WTC11 (cell line): ENCODE results near the gene CDK17. TPM values are rescaled to one million over a fixed set of nuclear protein-coding genes. Genes with fewer than 3 reads are reported as not detected.
A peak's percentile ranks its signal among the peaks of the same experiment; 100 is the strongest.

Experiments
- ATAC-seq: fragments of 200-7000 bp; cut with Tn5 transposase; 2 replicates; pipeline ENCODE4 v1.10.0; 2021; ENCODE audit warnings: mild to moderate bottlenecking, moderate library complexity
- CTCF ChIA-PET: fragments of 300-600 bp; sonication (Branson Sonifier 250); formaldehyde crosslinking; loops from one replicate; lab custom pipeline; 2021; ENCODE audit warnings: antibody characterized with exemption; lab: Charles Lee
- POLR2A ChIA-PET: fragments of 350-600 bp; sonication (Branson Sonifier 250); formaldehyde crosslinking; loops from one replicate; lab custom pipeline; 2021; ENCODE audit warnings: antibody characterized with exemption; lab: Charles Lee
- DNase-seq: peaks from one replicate; pipeline ENCODE4 v3.0.0; 2021; ENCODE audit warnings: low spot score
- H3K27ac Mint-ChIP-seq: 2 replicates; pipeline ENCODE4 v1.8.0; 2021; ENCODE audit warnings: mixed read lengths
- H3K27me3 Mint-ChIP-seq: 2 replicates; pipeline ENCODE4 v1.8.0; 2021; ENCODE audit warnings: low read depth, mild to moderate bottlenecking, moderate library complexity, mixed read lengths
- H3K36me3 Mint-ChIP-seq: 2 replicates; pipeline ENCODE4 v1.8.0; 2021; ENCODE audit warnings: mixed read lengths
- H3K4me1 Mint-ChIP-seq: 2 replicates; pipeline ENCODE4 v1.8.0; 2022; ENCODE audit warnings: mixed read lengths
- H3K4me3 Mint-ChIP-seq: 2 replicates; pipeline ENCODE4 v1.8.0; 2021; ENCODE audit warnings: mild to moderate bottlenecking, moderate library complexity, mixed read lengths
- H3K9me3 Mint-ChIP-seq: 2 replicates; pipeline ENCODE4 v1.8.0; 2021; ENCODE audit warnings: mixed read lengths
- ATF1 ChIP-seq: sonication (generic); formaldehyde crosslinking; IDR thresholded peaks from 2 replicates; pipeline ENCODE4 v1.8.1; 2023; ENCODE audit warnings: mild to moderate bottlenecking, moderate library complexity, missing genetic modification reagents
- CBFB ChIP-seq: sonication (generic); formaldehyde crosslinking; IDR thresholded peaks from 2 replicates; pipeline ENCODE4 v1.8.1; 2022; ENCODE audit warnings: mild to moderate bottlenecking, low read depth, missing genetic modification reagents
- EMX1 ChIP-seq: fragments of 250-450 bp; sonication (Bioruptor Pico); IDR thresholded peaks from 2 replicates; pipeline ENCODE4 v1.8.0; 2021; ENCODE audit warnings: mild to moderate bottlenecking
- ESRRA ChIP-seq: sonication (generic); formaldehyde crosslinking; IDR thresholded peaks from 2 replicates; pipeline ENCODE4 v1.8.1; 2022; ENCODE audit warnings: mild to moderate bottlenecking, missing genetic modification reagents, borderline replicate concordance
- ETV6 ChIP-seq: sonication (generic); formaldehyde crosslinking; IDR thresholded peaks from 2 replicates; pipeline ENCODE4 v1.8.1; 2022; ENCODE audit warnings: mild to moderate bottlenecking, missing genetic modification reagents
- FOXP1 ChIP-seq: sonication (generic); formaldehyde crosslinking; IDR thresholded peaks from 2 replicates; pipeline ENCODE4 v1.8.0; 2022; ENCODE audit warnings: missing genetic modification reagents, mild to moderate bottlenecking, moderate library complexity, borderline replicate concordance
- GRHL2 ChIP-seq: fragments of 250-450 bp; sonication (Bioruptor Pico); IDR thresholded peaks from 2 replicates; pipeline ENCODE4 v1.8.0; 2022; ENCODE audit warnings: mild to moderate bottlenecking, moderate library complexity; ENCODE audit not compliant: insufficient replicate concordance, severe bottlenecking
- HMGA2 ChIP-seq: fragments of 250-450 bp; sonication (Bioruptor Pico); IDR thresholded peaks from 2 replicates; pipeline ENCODE4 v1.4.0; 2021; ENCODE audit warnings: mild to moderate bottlenecking, moderate library complexity
- JUN ChIP-seq: sonication (generic); formaldehyde crosslinking; IDR thresholded peaks from 2 replicates; pipeline ENCODE4 v1.8.0; 2023; ENCODE audit warnings: mild to moderate bottlenecking, missing genetic modification reagents
- MXD4 ChIP-seq: fragments of 250-450 bp; sonication (Bioruptor Pico); IDR thresholded peaks from 2 replicates; pipeline ENCODE4 v1.8.0; 2021; ENCODE audit warnings: mild to moderate bottlenecking, moderate library complexity, borderline replicate concordance
- NFE2L1 ChIP-seq: sonication (generic); formaldehyde crosslinking; IDR thresholded peaks from 2 replicates; pipeline ENCODE4 v1.8.1; 2023; ENCODE audit warnings: missing genetic modification reagents
- RELA ChIP-seq: sonication (generic); formaldehyde crosslinking; IDR thresholded peaks from 2 replicates; pipeline ENCODE4 v1.8.1; 2022; ENCODE audit warnings: missing genetic modification reagents, mild to moderate bottlenecking, borderline replicate concordance
- TP53 ChIP-seq: sonication (generic); formaldehyde crosslinking; IDR thresholded peaks from 2 replicates; pipeline ENCODE4 v1.8.1; 2023; ENCODE audit warnings: mild to moderate bottlenecking, missing genetic modification reagents
- ZNF121 ChIP-seq: sonication (generic); formaldehyde crosslinking; IDR thresholded peaks from 2 replicates; pipeline ENCODE4 v1.8.0; 2023; ENCODE audit warnings: missing genetic modification reagents
- ZNF138 ChIP-seq: sonication (generic); formaldehyde crosslinking; conservative IDR thresholded peaks from 2 replicates; pipeline ENCODE4 v1.8.1; 2022; ENCODE audit warnings: mild to moderate bottlenecking, moderate library complexity, missing genetic modification reagents
- ZNF396 ChIP-seq: fragments of 250-450 bp; sonication (Bioruptor Pico); IDR thresholded peaks from 2 replicates; pipeline ENCODE4 v1.8.0; 2021; ENCODE audit warnings: mild to moderate bottlenecking, moderate library complexity, borderline replicate concordance
- ZNF671 ChIP-seq: fragments of 250-450 bp; sonication (Bioruptor Pico); IDR thresholded peaks from 2 replicates; pipeline ENCODE4 v1.8.0; 2021; ENCODE audit warnings: mild to moderate bottlenecking
- total RNA-seq: library from RNA; stranded (reverse); gene quantifications from 3 replicates; pipeline ENCODE4 v1.2.3, GENCODE V29; 2021
- TF ChIP-seq, protein P1 (sequence below): sonication (generic); formaldehyde crosslinking; IDR thresholded peaks from 2 replicates; pipeline ENCODE4 v1.8.1; 2022; ENCODE audit warnings: mild to moderate bottlenecking, moderate library complexity, missing genetic modification reagents
- TF ChIP-seq, protein P2 (sequence below): sonication (generic); formaldehyde crosslinking; IDR thresholded peaks from 2 replicates; pipeline ENCODE4 v1.8.1; 2022; ENCODE audit warnings: missing genetic modification reagents, borderline replicate concordance
- TF ChIP-seq, protein P3 (sequence below): sonication (generic); formaldehyde crosslinking; IDR thresholded peaks from 2 replicates; pipeline ENCODE4 v1.8.0; 2023; ENCODE audit warnings: mild to moderate bottlenecking, missing genetic modification reagents
- TF ChIP-seq, protein P4 (sequence below): sonication (generic); formaldehyde crosslinking; IDR thresholded peaks from 2 replicates; pipeline ENCODE4 v1.8.0; 2023; ENCODE audit warnings: missing genetic modification reagents
- TF ChIP-seq, protein P5 (sequence below): sonication (generic); formaldehyde crosslinking; IDR thresholded peaks from 2 replicates; pipeline ENCODE4 v1.8.0; 2022; ENCODE audit warnings: mild to moderate bottlenecking, missing genetic modification reagents
- TF ChIP-seq, protein P6 (sequence below): sonication (generic); formaldehyde crosslinking; conservative IDR thresholded peaks from 2 replicates; pipeline ENCODE4 v1.8.1; 2023; ENCODE audit warnings: mild to moderate bottlenecking, low read depth, missing genetic modification reagents, moderate library complexity
- TF ChIP-seq, protein P7 (sequence below): sonication (generic); formaldehyde crosslinking; IDR thresholded peaks from 2 replicates; pipeline ENCODE4 v1.8.0; 2022; ENCODE audit warnings: mild to moderate bottlenecking, missing genetic modification reagents

The CDK17 gene
- total RNA-seq, 1 experiment from 2014 or later, result 20.0 TPM

DNA sequence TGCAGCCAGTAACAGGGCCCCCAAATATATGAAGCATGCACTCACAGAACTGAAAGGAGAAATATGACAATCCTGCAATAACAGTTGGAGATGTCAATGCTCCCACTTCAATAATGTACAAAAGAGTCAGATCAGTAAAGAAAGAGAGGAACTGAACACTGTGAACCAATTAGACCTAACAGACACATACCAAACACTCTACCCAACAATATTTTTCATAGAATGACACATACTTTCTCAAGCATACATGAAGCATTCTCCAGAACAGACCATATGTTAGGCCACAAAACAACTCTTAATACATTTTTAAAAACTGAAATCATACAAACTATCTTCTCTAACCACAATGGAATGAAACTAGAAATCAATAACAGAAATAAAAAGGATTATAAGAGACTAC, 125.9 kb downstream of the CDK17 start:
- no peaks in the 10 kb centered on the region for H3K27me3 Mint-ChIP-seq
- DNase-seq, result no peak
- H3K4me3 Mint-ChIP-seq, result no peak overlapping the region
- no peak for ATAC-seq
- POLR2A ChIA-PET, result interaction anchor here (0.7 kb wide), 1 partner anchor 402 kb away, joined by 4 read pairs; no protein-coding TSS in a partner anchor
- H3K4me1 Mint-ChIP-seq, result no peaks in the 10 kb centered on the region
- H3K36me3 Mint-ChIP-seq, result peaks cover 5% of the 10 kb centered on the region; the same call in 1 of the 2 replicates
- no peaks in the 10 kb centered on the region for H3K9me3 Mint-ChIP-seq
- H3K27ac Mint-ChIP-seq, result no peak overlapping the region
- CTCF ChIA-PET, result no interaction called here
- no peak for TF ChIP-seq JUN (CRISPR knock-in tag)
- TF ChIP-seq ETV6 (CRISPR knock-in tag), result no peak
- no peak for TF ChIP-seq ZNF121
- TF ChIP-seq, protein P1, sequence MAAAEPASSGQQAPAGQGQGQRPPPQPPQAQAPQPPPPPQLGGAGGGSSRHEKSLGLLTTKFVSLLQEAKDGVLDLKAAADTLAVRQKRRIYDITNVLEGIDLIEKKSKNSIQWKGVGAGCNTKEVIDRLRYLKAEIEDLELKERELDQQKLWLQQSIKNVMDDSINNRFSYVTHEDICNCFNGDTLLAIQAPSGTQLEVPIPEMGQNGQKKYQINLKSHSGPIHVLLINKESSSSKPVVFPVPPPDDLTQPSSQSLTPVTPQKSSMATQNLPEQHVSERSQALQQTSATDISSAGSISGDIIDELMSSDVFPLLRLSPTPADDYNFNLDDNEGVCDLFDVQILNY (CRISPR knock-in tag), result no peak
- no peak for TF ChIP-seq ZNF396 (CRISPR knock-in tag)
- TF ChIP-seq, protein P2, sequence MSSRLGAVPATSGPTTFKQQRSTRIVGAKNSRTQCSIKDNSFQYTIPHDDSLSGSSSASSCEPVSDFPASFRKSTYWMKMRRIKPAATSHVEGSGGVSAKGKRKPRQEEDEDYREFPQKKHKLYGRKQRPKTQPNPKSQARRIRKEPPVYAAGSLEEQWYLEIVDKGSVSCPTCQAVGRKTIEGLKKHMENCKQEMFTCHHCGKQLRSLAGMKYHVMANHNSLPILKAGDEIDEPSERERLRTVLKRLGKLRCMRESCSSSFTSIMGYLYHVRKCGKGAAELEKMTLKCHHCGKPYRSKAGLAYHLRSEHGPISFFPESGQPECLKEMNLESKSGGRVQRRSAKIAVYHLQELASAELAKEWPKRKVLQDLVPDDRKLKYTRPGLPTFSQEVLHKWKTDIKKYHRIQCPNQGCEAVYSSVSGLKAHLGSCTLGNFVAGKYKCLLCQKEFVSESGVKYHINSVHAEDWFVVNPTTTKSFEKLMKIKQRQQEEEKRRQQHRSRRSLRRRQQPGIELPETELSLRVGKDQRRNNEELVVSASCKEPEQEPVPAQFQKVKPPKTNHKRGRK (CRISPR knock-in tag), result no peak
- no peak for TF ChIP-seq RELA
- TF ChIP-seq, protein P3, sequence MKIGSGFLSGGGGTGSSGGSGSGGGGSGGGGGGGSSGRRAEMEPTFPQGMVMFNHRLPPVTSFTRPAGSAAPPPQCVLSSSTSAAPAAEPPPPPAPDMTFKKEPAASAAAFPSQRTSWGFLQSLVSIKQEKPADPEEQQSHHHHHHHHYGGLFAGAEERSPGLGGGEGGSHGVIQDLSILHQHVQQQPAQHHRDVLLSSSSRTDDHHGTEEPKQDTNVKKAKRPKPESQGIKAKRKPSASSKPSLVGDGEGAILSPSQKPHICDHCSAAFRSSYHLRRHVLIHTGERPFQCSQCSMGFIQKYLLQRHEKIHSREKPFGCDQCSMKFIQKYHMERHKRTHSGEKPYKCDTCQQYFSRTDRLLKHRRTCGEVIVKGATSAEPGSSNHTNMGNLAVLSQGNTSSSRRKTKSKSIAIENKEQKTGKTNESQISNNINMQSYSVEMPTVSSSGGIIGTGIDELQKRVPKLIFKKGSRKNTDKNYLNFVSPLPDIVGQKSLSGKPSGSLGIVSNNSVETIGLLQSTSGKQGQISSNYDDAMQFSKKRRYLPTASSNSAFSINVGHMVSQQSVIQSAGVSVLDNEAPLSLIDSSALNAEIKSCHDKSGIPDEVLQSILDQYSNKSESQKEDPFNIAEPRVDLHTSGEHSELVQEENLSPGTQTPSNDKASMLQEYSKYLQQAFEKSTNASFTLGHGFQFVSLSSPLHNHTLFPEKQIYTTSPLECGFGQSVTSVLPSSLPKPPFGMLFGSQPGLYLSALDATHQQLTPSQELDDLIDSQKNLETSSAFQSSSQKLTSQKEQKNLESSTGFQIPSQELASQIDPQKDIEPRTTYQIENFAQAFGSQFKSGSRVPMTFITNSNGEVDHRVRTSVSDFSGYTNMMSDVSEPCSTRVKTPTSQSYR (CRISPR knock-in tag), result no peak
- TF ChIP-seq, protein P4, sequence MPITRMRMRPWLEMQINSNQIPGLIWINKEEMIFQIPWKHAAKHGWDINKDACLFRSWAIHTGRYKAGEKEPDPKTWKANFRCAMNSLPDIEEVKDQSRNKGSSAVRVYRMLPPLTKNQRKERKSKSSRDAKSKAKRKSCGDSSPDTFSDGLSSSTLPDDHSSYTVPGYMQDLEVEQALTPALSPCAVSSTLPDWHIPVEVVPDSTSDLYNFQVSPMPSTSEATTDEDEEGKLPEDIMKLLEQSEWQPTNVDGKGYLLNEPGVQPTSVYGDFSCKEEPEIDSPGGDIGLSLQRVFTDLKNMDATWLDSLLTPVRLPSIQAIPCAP (CRISPR knock-in tag), result no peak
- TF ChIP-seq ATF1, result no peak
- TF ChIP-seq GRHL2, result no peak
- no peak for TF ChIP-seq MXD4 (CRISPR knock-in tag)
- no peak for TF ChIP-seq CBFB (CRISPR knock-in tag)
- no peak for TF ChIP-seq EMX1

DNA sequence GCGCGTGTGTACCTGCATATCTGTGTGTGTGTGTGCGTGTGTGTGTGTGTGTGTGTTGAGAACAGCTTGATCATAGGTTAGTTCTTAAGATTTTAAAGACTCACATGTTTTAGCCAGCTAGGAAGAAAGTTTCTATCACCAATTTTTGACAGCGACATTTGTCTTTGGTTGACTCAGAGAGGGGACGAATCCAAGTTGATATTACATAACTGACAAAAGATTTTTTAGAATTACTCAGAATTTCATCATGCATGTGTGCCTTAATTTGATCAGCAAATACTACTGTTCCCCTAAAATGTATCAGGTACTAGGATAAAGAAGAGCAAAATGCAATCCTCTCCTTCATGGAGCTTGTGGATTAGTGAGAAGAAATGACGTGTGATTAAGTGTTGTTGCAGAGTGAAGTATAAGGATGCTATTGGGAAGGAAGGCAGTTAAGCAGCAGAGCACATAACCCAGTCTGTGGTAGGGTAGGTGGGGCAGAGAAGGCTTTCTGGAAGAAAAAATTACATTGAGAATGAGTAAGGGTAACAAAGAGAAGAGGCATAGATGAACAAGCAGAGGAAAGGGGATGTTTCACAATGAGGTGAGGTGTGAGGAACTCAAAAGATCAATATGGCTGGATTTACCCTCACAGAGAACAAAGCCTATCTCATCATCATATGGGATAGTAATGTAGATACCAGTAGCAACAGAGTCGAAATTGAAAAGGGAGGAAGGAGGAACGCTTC, 128.6 kb downstream of the CDK17 start:
- H3K27ac Mint-ChIP-seq, result 0 out of 2 replicates have a peak overlapping the region, but pooled peaks have one; percentile 7
- POLR2A ChIA-PET, result interaction anchor here (0.8 to 1.1 kb wide), 2 partner anchors 19 to 236 kb away, joined by 3 read pairs; partner anchors contain the start of gene LTA4H
- no peaks in the 10 kb centered on the region for H3K27me3 Mint-ChIP-seq
- CTCF ChIA-PET, result interaction anchor here (0.9 kb wide), 1 partner anchor 8 kb away, joined by 3 read pairs; no protein-coding TSS in a partner anchor
- H3K9me3 Mint-ChIP-seq, result no peaks in the 10 kb centered on the region
- peaks cover 11% of the 10 kb centered on the region; the same call in 1 of the 2 replicates for H3K36me3 Mint-ChIP-seq
- no peaks in the 10 kb centered on the region for H3K4me1 Mint-ChIP-seq
- DNase-seq (no peak), ATAC-seq (no peak)
- H3K4me3 Mint-ChIP-seq, result no peak overlapping the region
- TF ChIP-seq HMGA2 (CRISPR knock-in tag) (no peak), ZNF138 (CRISPR knock-in tag) (no peak), EMX1 (no peak), ESRRA (CRISPR knock-in tag) (no peak), TP53 (no peak), NFE2L1 (CRISPR knock-in tag) (no peak), ZNF396 (CRISPR knock-in tag) (no peak), FOXP1 (CRISPR knock-in tag) (no peak), GRHL2 (no peak), ZNF671 (CRISPR knock-in tag) (no peak)
- TF ChIP-seq, protein P5, sequence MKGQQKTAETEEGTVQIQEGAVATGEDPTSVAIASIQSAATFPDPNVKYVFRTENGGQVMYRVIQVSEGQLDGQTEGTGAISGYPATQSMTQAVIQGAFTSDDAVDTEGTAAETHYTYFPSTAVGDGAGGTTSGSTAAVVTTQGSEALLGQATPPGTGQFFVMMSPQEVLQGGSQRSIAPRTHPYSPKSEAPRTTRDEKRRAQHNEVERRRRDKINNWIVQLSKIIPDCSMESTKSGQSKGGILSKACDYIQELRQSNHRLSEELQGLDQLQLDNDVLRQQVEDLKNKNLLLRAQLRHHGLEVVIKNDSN (CRISPR knock-in tag), result no peak
- TF ChIP-seq, protein P1 (CRISPR knock-in tag), result no peak
- TF ChIP-seq, protein P6, sequence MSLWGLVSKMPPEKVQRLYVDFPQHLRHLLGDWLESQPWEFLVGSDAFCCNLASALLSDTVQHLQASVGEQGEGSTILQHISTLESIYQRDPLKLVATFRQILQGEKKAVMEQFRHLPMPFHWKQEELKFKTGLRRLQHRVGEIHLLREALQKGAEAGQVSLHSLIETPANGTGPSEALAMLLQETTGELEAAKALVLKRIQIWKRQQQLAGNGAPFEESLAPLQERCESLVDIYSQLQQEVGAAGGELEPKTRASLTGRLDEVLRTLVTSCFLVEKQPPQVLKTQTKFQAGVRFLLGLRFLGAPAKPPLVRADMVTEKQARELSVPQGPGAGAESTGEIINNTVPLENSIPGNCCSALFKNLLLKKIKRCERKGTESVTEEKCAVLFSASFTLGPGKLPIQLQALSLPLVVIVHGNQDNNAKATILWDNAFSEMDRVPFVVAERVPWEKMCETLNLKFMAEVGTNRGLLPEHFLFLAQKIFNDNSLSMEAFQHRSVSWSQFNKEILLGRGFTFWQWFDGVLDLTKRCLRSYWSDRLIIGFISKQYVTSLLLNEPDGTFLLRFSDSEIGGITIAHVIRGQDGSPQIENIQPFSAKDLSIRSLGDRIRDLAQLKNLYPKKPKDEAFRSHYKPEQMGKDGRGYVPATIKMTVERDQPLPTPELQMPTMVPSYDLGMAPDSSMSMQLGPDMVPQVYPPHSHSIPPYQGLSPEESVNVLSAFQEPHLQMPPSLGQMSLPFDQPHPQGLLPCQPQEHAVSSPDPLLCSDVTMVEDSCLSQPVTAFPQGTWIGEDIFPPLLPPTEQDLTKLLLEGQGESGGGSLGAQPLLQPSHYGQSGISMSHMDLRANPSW (CRISPR knock-in tag), result no peak
- TF ChIP-seq, protein P7, sequence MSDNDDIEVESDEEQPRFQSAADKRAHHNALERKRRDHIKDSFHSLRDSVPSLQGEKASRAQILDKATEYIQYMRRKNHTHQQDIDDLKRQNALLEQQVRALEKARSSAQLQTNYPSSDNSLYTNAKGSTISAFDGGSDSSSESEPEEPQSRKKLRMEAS, result no peak
